ENCODE data around the gene TOP2A.

- no peak for TF ChIP-seq POLR2A (IDR thresholded peaks at IDR 0.05; ENCODE audit: low read depth, low read length)
- no peak for TF ChIP-seq TAF1 (IDR thresholded peaks at IDR 0.05; ENCODE audit: borderline replicate concordance, low read depth, low read length)
- TF ChIP-seq POLR2AphosphoS5 (IDR thresholded peaks at IDR 0.05; ENCODE audit: low read depth, low read length): no peak
Measured at GRCh38 chr17:40338941-40339649, 78.6 kb downstream of the TOP2A start.

Measured in GM12892 (cell line).